Activated CD4-positive, alpha-beta T cell treated with anti-CD3 and anti-CD28 coated beads, Interleukin-10, Interleukin-2, amounts not matched to agents 100 ng/mL and 50 ng/mL, durations not matched to agents 16 hours and 8 hours (primary cell): Measurements from ENCODE around the gene SALL4.
"Not testable (repeated sequence)": the region's sequence is repeated elsewhere in the genome, so short reads cannot be mapped to it uniquely, and the experiment has no call there.

Experiments used
- DNase-seq: peaks from one replicate; pipeline ENCODE4 v3.0.0-alpha.2; 2020

SALL4 gene

DNA sequence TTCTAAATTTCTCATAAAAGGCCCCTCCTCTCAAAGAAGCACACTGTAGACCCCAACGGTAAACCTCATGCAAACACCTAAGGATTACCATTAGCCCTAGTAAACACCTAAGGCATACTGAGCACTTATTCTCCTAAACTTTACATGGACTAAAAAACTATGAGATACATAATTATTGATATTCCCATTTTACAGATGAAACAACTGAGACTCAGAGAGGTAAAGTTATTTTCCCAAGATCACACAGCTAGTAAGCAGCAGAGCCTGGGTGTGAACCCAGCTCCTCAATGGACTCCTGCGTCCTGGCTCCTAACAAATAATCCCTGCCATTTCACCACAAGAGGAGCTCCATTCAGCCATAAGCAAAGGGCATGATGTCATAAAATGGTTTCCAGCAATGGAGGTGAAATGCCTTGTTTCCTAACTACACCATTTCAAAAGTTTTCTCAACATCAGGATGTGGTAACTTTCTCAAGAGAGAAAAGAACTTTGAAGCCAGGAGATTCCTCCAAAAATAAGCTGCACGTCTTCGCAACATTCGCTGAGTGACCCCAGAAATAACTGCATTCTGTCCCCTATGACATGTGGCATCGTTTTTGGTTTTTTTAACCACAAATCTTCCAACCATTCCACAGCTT lies 38.2 kb downstream of the SALL4 start:
- DNase-seq = no peak

DNA sequence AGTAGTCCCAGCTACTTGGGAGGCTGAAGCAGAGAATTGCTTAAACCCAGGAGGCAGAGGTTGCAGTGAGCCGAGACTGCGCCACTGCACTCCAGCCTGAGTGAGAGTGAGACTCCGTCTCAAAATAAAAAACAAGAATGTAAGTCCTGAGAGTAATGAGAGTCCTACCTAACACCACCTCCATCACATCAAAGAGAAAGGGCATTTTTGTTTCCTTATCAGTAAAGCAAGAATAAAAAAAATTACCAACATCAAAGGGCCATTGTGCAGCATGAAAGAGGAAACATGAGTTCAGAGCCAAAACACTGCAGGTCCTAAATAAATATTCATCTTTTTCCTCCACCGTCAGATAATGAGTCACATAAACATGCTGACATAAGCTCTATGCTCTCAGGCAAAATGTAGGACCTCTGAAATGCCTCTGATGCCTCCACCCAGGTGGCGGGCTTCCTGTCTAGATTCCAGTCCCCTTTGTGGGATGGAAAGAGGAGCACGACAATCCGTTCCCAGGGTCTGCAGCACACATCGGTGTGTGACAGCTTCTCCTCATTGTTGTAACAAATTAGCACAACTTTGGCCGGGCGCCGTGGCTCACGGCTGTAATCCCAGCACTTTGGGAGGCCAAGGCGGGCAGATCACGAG lies 41.3 kb downstream of the SALL4 start:
- no peak for DNase-seq

DNA sequence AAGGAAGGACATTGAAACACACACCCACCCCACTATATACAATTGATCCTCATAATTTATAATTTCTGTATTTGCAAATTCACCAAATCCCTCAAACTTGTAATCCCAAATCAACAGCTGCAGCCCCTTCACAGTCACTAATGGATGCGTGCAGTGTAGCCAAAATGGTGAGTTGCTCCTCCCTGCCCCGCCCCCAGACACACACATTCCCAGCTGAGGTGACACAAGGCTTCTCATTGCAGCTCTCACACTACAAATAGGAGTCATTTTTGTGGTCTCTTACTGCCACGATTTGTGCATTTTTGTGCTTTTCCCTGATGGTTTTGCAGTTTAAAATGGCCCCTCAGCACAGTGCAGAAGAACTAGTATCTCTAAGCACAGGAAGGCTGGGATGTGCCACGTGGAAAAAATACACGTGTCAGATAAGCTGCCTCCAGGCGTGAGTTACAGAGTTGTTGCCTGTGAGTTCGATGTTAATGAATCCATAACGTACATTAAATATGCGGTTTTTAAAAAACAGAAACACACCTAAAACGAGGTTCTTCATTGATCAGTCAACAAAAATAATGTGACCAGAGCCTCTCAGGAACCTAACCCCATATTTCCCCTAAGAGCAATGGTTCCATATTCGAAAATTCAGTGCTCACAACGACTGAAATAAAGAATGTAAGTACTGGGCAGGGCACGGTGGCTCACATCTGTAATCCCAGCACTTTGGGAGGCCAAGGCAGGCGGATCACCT lies 42.4 kb downstream of the SALL4 start:
- DNase-seq = no peak

GRCh38 chr20:51758978-51759544 lies 43.3 kb downstream of the SALL4 start:
- DNase-seq = no peak

DNA sequence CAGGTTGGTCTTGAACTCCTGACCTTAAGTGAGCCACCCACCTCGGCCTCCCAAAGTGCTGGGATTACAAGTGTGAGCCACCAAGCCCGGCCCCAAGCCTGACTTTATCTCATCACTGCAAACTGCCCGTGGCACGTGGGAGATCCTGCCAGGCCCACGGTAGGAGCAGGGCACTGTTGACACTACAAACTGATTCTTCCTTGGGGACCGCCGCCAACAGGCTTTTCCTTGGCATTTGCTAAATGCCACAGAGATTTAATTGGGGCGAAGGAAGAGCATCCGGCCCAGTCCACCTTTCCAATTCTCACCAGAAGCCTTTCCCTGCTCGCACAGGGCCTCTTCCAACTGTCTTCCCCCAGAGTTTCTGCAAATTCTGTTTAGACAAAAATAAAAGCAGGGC lies 45.1 kb downstream of the SALL4 start:
- no peak for DNase-seq

DNA sequence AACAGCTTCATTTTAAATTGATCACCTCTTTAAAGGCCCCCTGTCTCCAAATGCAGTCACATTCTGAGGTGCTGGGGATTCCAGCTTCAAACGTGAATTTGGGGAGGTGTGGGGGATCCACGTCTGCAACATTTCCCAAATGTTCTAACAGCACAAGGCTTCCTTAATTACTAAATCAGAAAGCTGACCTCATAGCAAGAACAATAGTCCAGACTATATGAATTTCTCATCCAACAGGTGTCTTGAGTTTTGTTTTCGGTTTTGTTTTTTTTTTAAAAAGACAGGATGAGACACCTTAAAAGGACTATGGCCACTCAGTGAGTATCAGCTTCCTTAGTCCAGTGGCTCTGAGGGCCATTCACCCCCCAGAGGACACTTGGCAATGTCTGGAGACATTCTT lies 45.7 kb downstream of the SALL4 start:
- DNase-seq = no peak

- not testable (repeated sequence) for DNase-seq
These were observed 49.1 kb downstream of the SALL4 start for GRCh38 chr20:51753220-51753619.

GRCh38 chr20:51752343-51752951 lies 49.9 kb downstream of the SALL4 start:
- DNase-seq = no peak

DNA sequence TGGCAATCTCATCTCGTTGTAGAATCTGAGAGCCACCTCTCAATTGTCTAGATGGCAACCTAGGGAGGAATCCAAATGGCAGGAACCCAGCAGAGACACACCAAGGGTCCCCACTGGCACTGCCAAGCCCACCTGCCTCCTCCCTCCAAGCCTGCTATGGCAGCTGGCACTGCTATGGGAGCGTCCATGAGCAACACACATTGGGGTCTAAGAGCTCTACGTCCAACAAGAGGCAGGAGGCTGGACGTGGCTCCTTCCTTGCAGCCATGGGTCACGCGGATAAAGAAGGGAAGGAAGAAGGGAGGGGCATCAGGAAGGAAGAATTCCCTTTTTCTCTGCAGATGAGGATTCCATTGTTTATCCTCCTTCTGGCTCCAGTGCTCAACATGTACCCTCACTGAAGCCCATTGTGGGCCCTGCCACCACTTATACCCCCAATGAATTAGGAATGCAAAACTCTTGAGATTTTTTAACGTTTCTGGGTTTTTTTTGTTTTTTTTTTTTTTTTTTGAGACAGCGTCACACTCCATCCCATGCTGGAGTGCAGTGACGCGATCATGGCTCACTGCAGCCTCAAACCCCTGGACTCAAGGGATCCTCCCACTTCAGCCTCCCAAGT lies 51.4 kb downstream of the SALL4 start:
- no peak for DNase-seq

- peak; percentile 50 for DNase-seq
These were observed 52.1 kb downstream of the SALL4 start for GRCh38 chr20:51750037-51750769.

- no peak for DNase-seq
These were observed 52.7 kb downstream of the SALL4 start for GRCh38 chr20:51749674-51750036.

GRCh38 chr20:51747182-51747911 lies 55.0 kb downstream of the SALL4 start:
- DNase-seq = no peak

- DNase-seq = no peak
These were observed 56.5 kb downstream of the SALL4 start for GRCh38 chr20:51745804-51746203.

GRCh38 chr20:51740838-51741237 lies 61.5 kb downstream of the SALL4 start:
- DNase-seq = no peak

DNA sequence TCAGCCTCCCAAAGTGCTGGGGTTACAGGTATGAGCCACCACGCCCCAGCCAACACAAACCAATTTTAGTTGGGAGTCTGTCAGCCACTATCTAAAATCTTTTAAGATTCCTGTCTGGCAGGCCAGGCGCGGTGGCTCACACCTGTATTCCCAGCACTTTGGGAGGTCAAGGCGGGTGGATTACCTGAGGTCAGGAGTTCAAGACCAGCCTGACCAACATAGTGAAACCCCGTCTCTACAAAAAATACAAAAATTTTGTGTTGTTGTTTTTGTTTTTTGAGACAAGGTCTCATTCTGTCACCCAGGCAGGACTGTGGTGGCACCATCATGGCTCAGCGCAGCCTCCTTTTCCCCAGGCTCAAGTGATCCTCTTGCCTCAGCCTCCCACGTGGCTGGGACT lies 62.0 kb downstream of the SALL4 start:
- not testable (repeated sequence) for DNase-seq

DNA sequence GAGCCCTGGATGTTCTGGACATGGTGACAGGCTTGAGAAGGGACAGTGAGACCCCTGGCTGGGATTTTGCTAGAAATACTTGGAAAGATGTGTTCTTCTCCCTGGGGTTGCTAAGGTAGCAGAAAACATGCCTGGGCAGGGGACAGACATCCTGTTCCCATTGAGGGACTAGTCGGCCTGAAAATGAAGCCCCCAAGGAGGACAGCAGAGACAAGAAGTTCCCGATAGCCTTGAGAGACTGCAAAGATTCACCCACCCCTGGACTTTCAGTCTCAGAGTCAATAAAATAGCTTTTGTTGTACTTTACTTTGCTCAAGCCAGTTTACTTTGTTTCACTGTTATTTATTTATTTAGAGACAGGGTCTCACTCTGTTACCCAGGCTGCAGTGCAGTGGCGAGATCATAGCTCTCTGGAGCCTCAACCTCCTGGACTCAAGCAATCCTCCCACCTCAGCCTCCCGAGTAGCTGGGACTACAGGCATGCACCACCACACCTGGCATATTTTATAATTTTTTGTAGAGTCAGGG lies 62.5 kb downstream of the SALL4 start:
- DNase-seq = no peak

DNA sequence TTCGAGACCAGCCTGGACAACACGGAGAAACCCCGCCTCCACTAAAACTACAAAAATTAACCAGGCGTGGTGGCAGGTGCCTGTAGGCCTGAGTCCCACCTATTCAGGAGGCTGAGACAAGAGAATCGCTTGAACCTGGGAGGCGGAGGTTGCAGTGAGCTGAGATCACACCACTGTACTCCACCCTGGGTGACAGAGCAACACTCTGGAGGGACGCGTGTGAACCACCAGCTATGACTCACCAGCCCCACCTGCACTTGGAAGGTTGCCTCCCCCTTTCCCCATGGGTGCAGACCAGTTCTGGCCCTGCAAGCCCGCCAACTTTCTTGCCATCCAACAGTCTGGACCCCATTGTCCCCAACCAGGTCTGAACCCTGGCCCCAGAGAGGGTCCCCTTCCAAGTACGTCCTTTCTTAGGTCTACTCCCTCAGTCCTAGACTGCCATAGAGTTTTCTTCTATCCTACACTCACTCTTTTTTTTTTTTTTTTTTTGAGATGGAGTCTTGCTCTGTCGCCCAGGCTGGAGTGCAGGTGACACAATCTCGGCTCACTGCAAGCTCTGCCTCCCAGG lies 63.4 kb downstream of the SALL4 start:
- DNase-seq = no peak

- DNase-seq = not testable (repeated sequence)
These were observed 64.1 kb downstream of the SALL4 start for GRCh38 chr20:51738261-51738660.

- no peak for DNase-seq
These were observed 65.4 kb downstream of the SALL4 start for GRCh38 chr20:51736947-51737346.

DNA sequence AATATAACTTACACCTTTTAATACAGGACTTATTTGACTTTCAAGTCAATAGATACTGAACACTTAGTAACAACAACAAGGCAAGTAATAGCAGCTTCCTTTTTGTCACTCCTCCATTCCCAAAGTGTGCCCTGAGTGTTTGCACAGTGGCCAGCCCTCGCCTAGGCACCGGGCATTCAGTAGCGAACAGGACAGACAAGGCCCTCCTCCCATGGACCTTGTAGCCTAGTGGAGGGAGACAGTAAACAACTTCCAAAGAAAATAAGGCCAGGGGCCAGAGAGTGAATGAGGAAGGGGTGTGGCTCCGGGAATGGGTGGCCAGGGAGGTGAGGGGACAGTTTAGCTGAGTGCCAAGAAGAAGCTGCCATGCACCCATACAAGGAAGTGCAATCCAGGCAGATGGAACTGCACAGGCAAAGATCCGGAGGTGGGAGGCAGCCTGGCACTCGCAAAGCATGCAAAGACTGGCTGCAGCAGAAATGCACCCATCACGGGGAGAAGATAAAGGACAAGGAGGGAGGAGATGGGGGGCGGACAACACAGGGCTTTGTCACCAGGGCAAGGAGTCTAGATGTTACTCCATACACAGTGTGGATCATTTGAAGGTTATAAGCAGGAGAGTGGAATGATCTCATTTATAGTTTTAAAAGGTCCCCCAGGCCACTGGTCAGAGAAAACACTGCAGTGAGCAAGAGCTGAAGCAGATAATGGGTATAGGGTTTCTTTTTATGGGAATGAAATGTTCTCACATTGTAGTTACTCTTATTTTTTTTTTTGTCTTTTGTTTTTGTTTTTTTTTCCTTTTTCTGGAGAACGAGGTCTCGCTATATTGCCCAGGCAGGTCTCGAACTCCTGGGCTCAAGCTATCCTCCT lies 66.4 kb downstream of the SALL4 start:
- no peak for DNase-seq
